GM23338 (cell line): ENCODE measurements around the gene MAPK8.

Experiments used
- EZH2phosphoT487 ChIP-seq: fragments of 200-600 bp; sonication (generic); IDR thresholded peaks from one replicate; pipeline ENCODE4 v1.8.1; 2018; ENCODE audit warnings: antibody characterized with exemption; ENCODE audit not compliant: unreplicated experiment
- TF ChIP-seq, protein P1 (sequence below), 2 experiments: fragments of 200-600 bp in 1 of 2; sonication (generic) in 1 of 2; conservative IDR thresholded peaks; 2 replicates each; pipeline versions ENCODE4 v1.5.1 to v1.6.1; 2016 to 2017; ENCODE audit warnings: antibody characterized with exemption in 2 of 2, low read depth in 2 of 2, mild to moderate bottlenecking in 2 of 2, moderate library complexity in 1 of 2
- TF ChIP-seq, protein P2 (sequence below): IDR thresholded peaks from 2 replicates; pipeline ENCODE4 v1.6.1; 2016; ENCODE audit warnings: antibody characterized with exemption

DNA sequence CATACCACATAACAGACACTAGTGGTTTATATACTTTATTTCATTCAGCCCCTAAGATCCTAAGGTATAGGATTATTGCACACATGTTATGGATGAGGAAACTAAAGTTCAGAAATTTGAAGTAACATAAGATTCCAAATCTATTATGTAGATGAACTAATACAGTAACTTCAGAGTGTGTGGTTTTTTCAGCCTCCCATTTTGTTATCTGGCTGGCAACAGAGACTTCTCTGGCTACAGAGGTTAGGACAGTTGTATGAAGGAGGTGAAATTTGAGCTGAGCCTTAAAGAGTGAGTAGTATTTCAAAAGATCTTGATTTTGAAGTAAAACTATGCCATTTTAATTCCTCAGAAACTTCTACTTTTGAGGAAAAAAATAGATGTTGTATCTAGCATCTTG lies 125.4 kb downstream of the MAPK8 start:
- TF ChIP-seq, protein P1, sequence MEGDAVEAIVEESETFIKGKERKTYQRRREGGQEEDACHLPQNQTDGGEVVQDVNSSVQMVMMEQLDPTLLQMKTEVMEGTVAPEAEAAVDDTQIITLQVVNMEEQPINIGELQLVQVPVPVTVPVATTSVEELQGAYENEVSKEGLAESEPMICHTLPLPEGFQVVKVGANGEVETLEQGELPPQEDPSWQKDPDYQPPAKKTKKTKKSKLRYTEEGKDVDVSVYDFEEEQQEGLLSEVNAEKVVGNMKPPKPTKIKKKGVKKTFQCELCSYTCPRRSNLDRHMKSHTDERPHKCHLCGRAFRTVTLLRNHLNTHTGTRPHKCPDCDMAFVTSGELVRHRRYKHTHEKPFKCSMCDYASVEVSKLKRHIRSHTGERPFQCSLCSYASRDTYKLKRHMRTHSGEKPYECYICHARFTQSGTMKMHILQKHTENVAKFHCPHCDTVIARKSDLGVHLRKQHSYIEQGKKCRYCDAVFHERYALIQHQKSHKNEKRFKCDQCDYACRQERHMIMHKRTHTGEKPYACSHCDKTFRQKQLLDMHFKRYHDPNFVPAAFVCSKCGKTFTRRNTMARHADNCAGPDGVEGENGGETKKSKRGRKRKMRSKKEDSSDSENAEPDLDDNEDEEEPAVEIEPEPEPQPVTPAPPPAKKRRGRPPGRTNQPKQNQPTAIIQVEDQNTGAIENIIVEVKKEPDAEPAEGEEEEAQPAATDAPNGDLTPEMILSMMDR (conservative IDR thresholded peaks at IDR 0.05; ENCODE audit: low read depth in 2 of 2), result no peak
- TF ChIP-seq EZH2phosphoT487, result no peak
- TF ChIP-seq, protein P2, sequence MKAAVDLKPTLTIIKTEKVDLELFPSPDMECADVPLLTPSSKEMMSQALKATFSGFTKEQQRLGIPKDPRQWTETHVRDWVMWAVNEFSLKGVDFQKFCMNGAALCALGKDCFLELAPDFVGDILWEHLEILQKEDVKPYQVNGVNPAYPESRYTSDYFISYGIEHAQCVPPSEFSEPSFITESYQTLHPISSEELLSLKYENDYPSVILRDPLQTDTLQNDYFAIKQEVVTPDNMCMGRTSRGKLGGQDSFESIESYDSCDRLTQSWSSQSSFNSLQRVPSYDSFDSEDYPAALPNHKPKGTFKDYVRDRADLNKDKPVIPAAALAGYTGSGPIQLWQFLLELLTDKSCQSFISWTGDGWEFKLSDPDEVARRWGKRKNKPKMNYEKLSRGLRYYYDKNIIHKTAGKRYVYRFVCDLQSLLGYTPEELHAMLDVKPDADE, result no peak
